ENCODE data around the gene HK1. TPM values are rescaled to one million over a fixed set of nuclear protein-coding genes. Genes with fewer than 3 reads are reported as not detected.
"Not testable (repeated sequence)": the region's sequence is repeated elsewhere in the genome, so short reads cannot be mapped to it uniquely, and the experiment has no call there.

The HK1 gene
- polyA plus RNA-seq, 3 donors from 2014 or later, result 48.8 to 96.3 (median 72.2) TPM

GRCh38 chr10:69243817-69244216, 34.5 kb upstream of the HK1 start:
- Mint-ChIP-seq H3K9me3 (no peaks in the 10 kb centered on the region), H3K36me3 (no peaks in the 10 kb centered on the region), H3K27me3 (ENCODE audit: low read depth in 3 of 3) (peaks cover 2 to 3% (median 2%) of the 10 kb centered on the region in 3 donors), H3K4me3 (no peak overlapping the region), H3K4me1 (no peaks in the 10 kb centered on the region), H3K27ac (no peak overlapping the region)
- no peak for DNase-seq

DNA sequence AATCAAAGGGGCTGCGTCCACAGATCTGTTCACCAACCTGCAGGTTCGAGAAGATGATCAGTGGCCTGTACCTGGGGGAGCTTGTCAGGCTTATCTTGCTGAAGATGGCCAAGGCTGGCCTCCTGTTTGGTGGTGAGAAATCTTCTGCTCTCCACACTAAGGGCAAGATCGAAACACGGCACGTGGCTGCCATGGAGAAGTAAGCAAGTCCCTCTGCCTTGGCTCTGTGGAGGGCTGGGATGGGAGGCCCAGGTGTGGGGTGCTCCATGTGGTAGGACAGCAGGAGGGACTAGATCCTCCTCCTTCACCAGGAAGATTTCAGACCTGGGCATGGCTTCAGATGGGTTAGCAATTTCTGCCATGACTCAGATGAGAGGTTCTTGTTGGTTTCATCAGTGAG, 32.3 kb upstream of the HK1 start:
- H3K27me3 Mint-ChIP-seq (ENCODE audit: low read depth in 3 of 3), result peaks cover 0 to 2% (median 0%) of the 10 kb centered on the region in 3 donors
- H3K27ac Mint-ChIP-seq, result no peak overlapping the region
- no peaks in the 10 kb centered on the region for H3K4me1 Mint-ChIP-seq
- no peaks in the 10 kb centered on the region for H3K36me3 Mint-ChIP-seq
- DNase-seq, result no peak
- H3K4me3 Mint-ChIP-seq, result no peak overlapping the region
- H3K9me3 Mint-ChIP-seq, result no peaks in the 10 kb centered on the region

GRCh38 chr10:69246581-69247312, 31.5 kb upstream of the HK1 start:
- no peak for DNase-seq
- H3K4me3 Mint-ChIP-seq, result no peak overlapping the region
- no peaks in the 10 kb centered on the region for H3K4me1 Mint-ChIP-seq
- no peaks in the 10 kb centered on the region for H3K9me3 Mint-ChIP-seq
- H3K27ac Mint-ChIP-seq, result no peak overlapping the region
- peaks cover 0 to 2% (median 0%) of the 10 kb centered on the region in 3 donors for H3K27me3 Mint-ChIP-seq (ENCODE audit: low read depth in 3 of 3)
- no peaks in the 10 kb centered on the region for H3K36me3 Mint-ChIP-seq

GRCh38 chr10:69247313-69247710, 31.0 kb upstream of the HK1 start:
- H3K4me3 Mint-ChIP-seq, result no peak overlapping the region
- DNase-seq, result no peak
- H3K4me1 Mint-ChIP-seq, result no peaks in the 10 kb centered on the region
- no peaks in the 10 kb centered on the region for H3K9me3 Mint-ChIP-seq
- H3K27me3 Mint-ChIP-seq (ENCODE audit: low read depth in 3 of 3), result peaks cover 0 to 2% (median 0%) of the 10 kb centered on the region in 3 donors
- no peaks in the 10 kb centered on the region for H3K36me3 Mint-ChIP-seq
- no peak overlapping the region for H3K27ac Mint-ChIP-seq

- Mint-ChIP-seq H3K4me1 (no peaks in the 10 kb centered on the region), H3K27me3 (ENCODE audit: low read depth in 3 of 3) (no peaks in the 10 kb centered on the region), H3K36me3 (no peaks in the 10 kb centered on the region), H3K9me3 (no peaks in the 10 kb centered on the region), H3K4me3 (no peak overlapping the region), H3K27ac (no peak overlapping the region)
- DNase-seq, result no peak
Measured at GRCh38 chr10:69248117-69248730, 30.1 kb upstream of the HK1 start.

- Mint-ChIP-seq H3K9me3 (no peaks in the 10 kb centered on the region), H3K4me1 (no peaks in the 10 kb centered on the region), H3K4me3 (no peak overlapping the region), H3K27me3 (ENCODE audit: low read depth in 3 of 3) (no peaks in the 10 kb centered on the region), H3K27ac (no peak overlapping the region), H3K36me3 (no peaks in the 10 kb centered on the region)
- no peak for DNase-seq
Measured at GRCh38 chr10:69250041-69250440, 28.3 kb upstream of the HK1 start.

- H3K4me1 Mint-ChIP-seq; H3K9me3 Mint-ChIP-seq; H3K36me3 Mint-ChIP-seq; H3K27ac Mint-ChIP-seq; H3K27me3 Mint-ChIP-seq (ENCODE audit: low read depth in 3 of 3); H3K4me3 Mint-ChIP-seq; DNase-seq: not testable (repeated sequence)
Measured at GRCh38 chr10:69251417-69251816, 26.9 kb upstream of the HK1 start.

DNA sequence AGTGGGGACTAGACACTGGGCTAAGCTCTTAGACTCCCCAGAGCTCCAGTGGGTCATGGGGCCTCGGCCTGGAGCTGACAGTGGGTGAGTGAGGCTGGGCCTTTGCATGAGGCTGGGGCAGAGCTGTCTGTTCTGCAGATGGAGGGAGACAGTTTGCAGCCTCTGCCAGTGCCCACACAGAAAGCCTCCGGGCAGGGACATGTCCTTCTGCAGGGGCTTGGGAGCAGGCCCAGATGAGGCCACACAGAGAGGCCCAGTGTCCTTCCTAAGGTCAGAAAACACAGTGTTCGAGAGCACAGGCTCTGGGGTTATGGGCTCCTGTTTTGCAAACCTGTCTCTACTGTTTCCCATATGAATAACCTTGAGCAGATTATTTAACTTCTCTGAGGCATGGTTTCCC, 25.1 kb upstream of the HK1 start:
- H3K27ac Mint-ChIP-seq, result no peak overlapping the region
- DNase-seq, result no peak
- no peak overlapping the region for H3K4me3 Mint-ChIP-seq
- H3K4me1 Mint-ChIP-seq, result no peaks in the 10 kb centered on the region
- H3K36me3 Mint-ChIP-seq, result no peaks in the 10 kb centered on the region
- H3K9me3 Mint-ChIP-seq, result no peaks in the 10 kb centered on the region
- H3K27me3 Mint-ChIP-seq (ENCODE audit: low read depth in 3 of 3), result no peaks in the 10 kb centered on the region

DNA sequence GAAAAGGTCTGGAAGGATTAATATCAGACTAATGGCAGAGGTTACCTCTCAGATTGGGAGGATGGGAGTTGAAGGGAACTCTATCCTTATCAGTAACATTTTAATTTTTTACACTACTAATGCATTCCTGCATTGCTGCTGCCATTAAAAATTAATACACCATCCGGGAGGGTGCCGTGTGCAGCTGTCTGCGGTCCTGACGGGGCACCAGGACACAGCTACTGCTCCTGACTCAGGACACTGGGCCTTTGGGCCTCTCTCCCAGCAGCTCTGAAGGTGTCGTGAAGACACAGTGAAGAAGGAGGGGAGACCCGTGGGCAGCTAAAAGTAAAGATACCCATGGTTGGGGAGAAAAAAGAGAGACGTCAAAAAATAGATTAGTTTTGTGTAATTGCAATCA, 23.4 kb upstream of the HK1 start:
- H3K27ac Mint-ChIP-seq, result no peak overlapping the region
- H3K36me3 Mint-ChIP-seq, result no peaks in the 10 kb centered on the region
- H3K9me3 Mint-ChIP-seq, result no peaks in the 10 kb centered on the region
- no peak overlapping the region for H3K4me3 Mint-ChIP-seq
- H3K27me3 Mint-ChIP-seq (ENCODE audit: low read depth in 3 of 3), result peaks cover 0 to 2% (median 0%) of the 10 kb centered on the region in 3 donors
- H3K4me1 Mint-ChIP-seq, result no peaks in the 10 kb centered on the region
- DNase-seq, result no peak

GRCh38 chr10:69259547-69260243, 18.6 kb upstream of the HK1 start:
- Mint-ChIP-seq H3K36me3 (no peaks in the 10 kb centered on the region), H3K4me1 (no peaks in the 10 kb centered on the region), H3K9me3 (no peaks in the 10 kb centered on the region), H3K4me3 (no peak overlapping the region), H3K27me3 (ENCODE audit: low read depth in 3 of 3) (peaks cover 0 to 2% (median 2%) of the 10 kb centered on the region in 3 donors), H3K27ac (no peak overlapping the region)
- no peak for DNase-seq

GRCh38 chr10:69261184-69261583, 17.1 kb upstream of the HK1 start:
- no peaks in the 10 kb centered on the region for H3K4me1 Mint-ChIP-seq
- no peaks in the 10 kb centered on the region for H3K36me3 Mint-ChIP-seq
- H3K4me3 Mint-ChIP-seq, result no peak overlapping the region
- no peaks in the 10 kb centered on the region for H3K9me3 Mint-ChIP-seq
- H3K27ac Mint-ChIP-seq, result no peak overlapping the region
- no peak for DNase-seq
- peaks cover 0 to 5% (median 2%) of the 10 kb centered on the region in 3 donors for H3K27me3 Mint-ChIP-seq (ENCODE audit: low read depth in 3 of 3)

DNA sequence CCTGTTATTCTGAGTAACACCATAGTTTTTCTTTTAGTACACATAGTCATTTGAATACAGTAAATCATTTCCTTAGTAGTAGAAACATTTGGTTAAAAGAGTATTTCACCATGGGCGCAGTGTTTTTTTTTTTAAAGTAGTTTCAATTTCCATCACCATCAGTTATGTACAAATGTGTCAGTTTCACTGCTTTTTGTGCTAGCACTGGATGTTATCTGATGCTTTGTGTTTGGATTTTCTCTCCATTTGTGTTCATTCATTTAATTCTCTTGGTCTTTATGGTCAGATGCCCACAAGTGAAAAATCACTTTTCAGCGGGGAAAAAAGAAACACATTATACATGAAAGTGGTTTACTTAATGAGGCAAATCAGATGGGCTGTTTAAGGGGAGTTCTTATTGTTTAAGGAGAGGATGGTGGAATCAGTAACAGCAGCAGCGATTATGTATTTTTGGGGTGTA, 16.0 kb upstream of the HK1 start:
- no peaks in the 10 kb centered on the region for H3K4me1 Mint-ChIP-seq
- no peak overlapping the region for H3K27ac Mint-ChIP-seq
- DNase-seq, result no peak
- H3K36me3 Mint-ChIP-seq, result no peaks in the 10 kb centered on the region
- H3K4me3 Mint-ChIP-seq, result no peak overlapping the region
- peaks cover 2 to 5% (median 5%) of the 10 kb centered on the region in 3 donors for H3K27me3 Mint-ChIP-seq (ENCODE audit: low read depth in 3 of 3)
- H3K9me3 Mint-ChIP-seq, result no peaks in the 10 kb centered on the region

- H3K4me3 Mint-ChIP-seq, result no peak overlapping the region
- no peak overlapping the region for H3K27ac Mint-ChIP-seq
- H3K27me3 Mint-ChIP-seq (ENCODE audit: low read depth in 3 of 3), result peaks cover 2 to 5% (median 3%) of the 10 kb centered on the region in 3 donors
- H3K4me1 Mint-ChIP-seq, result no peaks in the 10 kb centered on the region
- no peaks in the 10 kb centered on the region for H3K36me3 Mint-ChIP-seq
- no peaks in the 10 kb centered on the region for H3K9me3 Mint-ChIP-seq
- DNase-seq, result no peak
Measured at GRCh38 chr10:69265521-69265920, 12.8 kb upstream of the HK1 start.

DNA sequence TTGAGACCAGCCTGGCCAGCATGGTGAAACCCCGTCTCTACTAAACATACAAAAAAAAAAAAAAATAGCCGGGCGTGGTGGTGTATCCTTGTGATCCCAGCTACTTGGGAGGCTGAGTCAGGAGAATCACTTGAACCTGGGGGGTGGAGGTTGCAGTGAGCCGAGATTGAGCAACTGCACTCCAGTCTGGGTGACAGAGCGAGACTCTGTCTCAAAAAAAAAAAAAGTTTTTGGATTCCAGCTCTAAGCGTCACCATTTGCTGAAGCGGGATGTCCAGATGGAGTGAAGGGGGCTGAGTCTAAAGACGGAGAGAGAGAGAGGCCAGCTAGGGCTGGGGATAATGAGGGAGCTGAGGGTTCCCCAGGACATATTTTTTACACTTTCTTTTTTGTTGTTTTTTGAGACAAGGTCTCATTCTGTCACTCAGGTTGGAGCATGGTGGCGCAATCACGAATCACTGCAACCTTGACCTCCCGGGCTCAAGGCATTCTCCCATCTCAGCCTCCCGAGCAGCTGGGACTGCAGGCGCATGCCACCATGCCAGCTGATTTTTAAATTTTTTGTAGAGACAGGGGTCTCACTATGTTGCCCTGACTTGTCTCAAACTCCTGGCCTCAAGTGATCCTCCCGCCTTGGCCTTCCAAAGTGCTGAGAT, 9.4 kb upstream of the HK1 start:
- H3K4me3 Mint-ChIP-seq, result no peak overlapping the region
- H3K27ac Mint-ChIP-seq, result no peak overlapping the region
- no peak for DNase-seq

More for the DNA sequence above, 9.4 kb upstream of the HK1 start:
- no peaks in the 10 kb centered on the region for H3K9me3 Mint-ChIP-seq
- H3K4me1 Mint-ChIP-seq, result no peaks in the 10 kb centered on the region
- no peaks in the 10 kb centered on the region for H3K36me3 Mint-ChIP-seq
- peaks cover 0 to 7% (median 3%) of the 10 kb centered on the region in 3 donors for H3K27me3 Mint-ChIP-seq (ENCODE audit: low read depth in 3 of 3)
